GM19328 (cell line): ENCODE measurements around the gene NUDT8.
A peak's percentile ranks its signal among the peaks of the same experiment; 100 is the strongest.
"Not testable (repeated sequence)": the region's sequence is repeated elsewhere in the genome, so short reads cannot be mapped to it uniquely, and the experiment has no call there.

Experiments used
- ATAC-seq: cut with Tn5 transposase; IDR thresholded peaks from one replicate; pipeline ENCODE4 v1.9.1; 2021; ENCODE audit warnings: mild to moderate bottlenecking, moderate library complexity; ENCODE audit not compliant: unreplicated experiment

The NUDT8 gene

DNA sequence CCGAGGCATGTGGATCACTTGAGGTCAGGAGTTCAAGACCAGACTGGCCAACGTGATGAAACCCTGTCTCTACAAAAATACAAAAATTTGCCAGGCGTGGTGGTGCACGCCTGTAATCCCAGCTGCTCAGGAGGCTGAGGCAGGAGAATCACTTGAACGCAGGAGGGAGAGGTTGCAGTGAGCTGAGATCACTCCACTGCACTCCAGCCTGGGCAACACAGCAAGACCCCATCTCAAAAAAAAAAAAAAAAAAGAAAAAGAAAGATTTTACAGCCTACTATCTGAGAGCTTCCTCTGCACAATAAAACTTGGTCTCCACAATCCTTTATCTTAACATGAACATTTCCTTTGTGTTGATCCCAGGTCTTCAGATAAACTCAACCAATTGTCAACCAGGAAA is 31.0 kb upstream of the NUDT8 start:
- ATAC-seq, result not testable (repeated sequence)

DNA sequence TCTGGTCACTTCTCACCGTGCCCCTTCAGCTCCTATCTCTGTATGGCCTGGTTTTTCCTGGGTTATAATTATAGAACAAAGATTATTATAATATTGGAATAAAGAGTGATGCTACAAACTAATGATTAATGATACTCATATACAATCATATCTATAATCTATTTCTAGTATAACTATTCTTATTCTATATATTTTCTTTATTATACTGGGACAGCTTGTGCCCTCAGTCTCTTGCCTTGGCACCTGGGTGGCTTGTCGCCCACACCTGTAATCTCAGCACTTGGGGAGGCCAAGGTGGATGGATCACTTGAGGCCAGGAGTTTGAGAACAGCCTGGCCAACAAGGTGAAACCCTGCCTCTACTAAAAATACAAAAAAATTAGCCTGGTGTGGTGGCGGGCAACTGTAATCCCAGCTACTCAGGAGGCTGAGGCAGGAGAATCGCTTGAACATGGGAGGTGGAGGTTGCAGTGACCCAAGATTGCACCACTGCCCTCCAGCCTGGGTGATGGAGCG is 30.0 kb upstream of the NUDT8 start:
- not testable (repeated sequence) for ATAC-seq

DNA sequence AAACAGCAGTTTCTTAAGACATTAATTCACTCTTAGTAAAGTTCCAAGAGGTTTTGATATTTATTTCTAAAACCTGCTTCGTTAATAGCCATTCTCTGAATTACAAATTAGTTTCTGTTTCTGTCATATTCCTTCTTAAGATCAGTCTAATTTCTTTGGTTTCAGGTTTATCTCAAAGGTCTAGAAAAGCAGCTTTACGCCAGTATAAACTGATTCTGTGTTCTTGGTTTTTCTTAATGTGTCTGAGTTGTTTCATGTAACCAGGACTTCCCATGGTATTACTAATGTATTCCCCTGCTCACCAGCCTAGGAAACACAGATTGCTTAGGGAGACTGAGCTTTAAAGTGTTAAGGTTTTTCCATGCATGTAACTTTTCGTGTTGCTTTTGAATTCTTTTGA is 27.6 kb upstream of the NUDT8 start:
- no peak for ATAC-seq

DNA sequence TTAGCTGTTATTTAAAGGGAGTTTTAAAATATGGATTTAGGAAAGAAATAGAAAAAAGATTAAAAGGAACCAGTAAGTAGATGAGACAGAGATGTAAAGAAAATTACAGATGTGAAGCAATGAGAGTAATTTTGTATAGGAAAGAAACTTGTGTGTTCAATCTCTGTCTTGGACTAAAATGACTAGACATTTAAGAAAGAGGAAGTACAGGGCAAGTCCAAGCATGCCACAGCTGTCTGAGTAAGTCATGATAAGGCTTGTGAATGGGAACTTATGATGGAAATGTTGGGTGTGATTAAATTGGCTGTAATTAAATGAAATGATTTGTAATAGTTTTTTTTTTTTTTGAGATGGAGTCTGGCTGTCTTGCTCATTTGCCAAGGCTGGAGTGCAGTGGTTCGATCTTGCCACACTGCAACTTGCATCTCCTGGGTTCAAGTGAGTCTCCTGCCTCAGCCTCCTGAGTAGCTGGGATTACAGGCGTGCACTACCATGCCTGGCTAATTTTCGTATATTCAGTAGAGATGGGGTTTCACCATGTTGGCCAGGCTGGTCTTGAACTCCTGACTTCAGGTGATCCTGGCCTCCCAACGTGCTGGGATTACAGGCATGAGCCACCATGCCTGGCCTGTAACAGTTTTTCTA is 26.7 kb upstream of the NUDT8 start:
- no peak for ATAC-seq

DNA sequence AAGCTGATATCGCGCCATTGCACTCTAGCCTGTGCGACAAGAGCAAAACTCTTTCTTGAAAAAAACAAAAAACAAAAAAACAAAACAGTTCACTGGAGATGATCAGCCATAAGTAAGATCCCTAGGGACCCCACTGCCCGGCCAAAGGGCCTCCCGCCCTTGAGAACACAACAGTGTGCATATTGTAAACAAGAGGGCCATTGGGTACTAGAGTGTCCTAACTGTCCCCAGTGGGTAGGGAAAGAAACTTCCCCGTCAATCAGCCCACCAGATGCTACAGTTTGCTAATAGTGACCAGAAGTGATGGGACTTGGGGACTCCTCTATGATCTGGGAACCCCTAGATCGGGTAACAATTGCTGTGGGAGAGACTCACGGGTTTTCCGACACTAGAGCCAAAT is 24.5 kb upstream of the NUDT8 start:
- no peak for ATAC-seq

DNA sequence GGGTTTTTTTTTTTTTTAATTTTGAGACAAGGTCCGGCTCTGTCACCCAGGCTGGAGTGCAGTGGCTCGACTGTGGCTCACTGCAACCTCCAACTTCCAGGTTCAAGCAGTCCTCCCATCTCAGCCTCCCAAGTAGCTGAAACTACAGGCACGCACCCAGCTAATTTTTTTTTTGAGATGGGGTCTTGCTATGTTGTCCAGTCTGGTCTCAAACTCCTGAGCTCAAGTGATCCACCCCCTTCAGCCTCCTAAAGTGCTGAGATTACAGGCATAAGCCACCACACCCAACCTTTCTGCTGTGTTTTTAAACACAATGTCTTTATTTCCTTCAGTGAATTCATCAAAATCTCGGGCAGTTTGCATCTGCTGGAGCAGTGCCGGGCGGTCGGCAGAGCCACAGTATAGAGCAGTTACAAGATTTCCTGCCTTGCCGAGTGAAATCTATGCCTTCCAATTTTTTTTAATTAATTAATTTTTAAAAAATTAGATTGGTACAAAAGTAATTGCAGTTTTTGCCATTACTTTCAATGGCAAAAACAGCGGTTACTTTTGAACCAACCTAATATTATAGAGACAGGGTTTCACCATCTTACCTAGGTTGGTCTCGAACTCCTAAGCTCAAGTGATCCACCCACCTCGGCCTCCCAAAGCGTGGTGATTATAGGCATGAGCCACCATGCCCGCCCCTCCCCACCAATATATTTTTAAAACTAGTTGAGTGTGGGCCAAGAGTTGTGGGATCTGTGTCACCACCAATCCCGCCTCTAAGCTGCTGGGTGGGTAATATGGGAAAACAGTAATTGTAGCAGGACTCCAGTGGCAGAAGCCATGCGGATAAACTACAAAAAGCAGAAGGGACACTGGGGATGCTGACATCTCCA is 23.5 kb upstream of the NUDT8 start:
- ATAC-seq, result no peak

DNA sequence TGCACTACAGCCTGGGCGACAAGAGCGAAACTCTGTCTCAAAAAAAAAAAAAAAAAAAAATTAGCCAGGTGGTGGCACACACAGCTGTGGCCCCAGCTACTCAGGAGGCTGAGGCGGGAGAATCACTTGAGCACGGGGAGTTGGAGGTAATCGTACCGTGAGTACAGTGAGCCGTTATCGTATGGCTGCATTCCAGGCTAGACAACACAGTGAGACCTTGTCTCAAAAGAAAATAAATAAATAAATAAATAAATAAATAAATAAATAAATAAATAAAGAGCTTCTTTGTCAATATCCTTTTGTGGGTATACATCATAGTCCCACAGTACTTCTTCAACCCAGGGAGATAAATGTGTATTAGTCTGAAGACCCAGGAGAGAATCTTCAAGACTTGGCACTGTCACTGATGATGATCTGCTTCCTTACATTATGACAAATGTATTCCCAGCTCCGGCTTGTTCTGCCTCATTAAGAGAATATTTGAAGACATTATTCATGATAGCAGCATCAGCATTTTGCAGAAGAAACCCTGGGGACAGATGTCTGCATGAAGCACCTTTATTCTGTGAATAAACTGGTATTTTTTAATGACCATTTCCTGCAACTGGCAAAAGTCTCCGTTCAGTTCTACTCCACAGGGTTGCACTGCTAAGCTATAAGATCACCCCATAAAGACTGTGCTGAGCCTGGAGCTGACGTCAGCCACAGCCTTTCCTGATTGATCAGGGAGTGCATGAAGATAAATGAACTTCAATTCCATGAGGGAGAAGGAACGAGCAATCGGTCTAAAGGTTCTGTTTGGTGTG is 22.4 kb upstream of the NUDT8 start:
- no peak for ATAC-seq

DNA sequence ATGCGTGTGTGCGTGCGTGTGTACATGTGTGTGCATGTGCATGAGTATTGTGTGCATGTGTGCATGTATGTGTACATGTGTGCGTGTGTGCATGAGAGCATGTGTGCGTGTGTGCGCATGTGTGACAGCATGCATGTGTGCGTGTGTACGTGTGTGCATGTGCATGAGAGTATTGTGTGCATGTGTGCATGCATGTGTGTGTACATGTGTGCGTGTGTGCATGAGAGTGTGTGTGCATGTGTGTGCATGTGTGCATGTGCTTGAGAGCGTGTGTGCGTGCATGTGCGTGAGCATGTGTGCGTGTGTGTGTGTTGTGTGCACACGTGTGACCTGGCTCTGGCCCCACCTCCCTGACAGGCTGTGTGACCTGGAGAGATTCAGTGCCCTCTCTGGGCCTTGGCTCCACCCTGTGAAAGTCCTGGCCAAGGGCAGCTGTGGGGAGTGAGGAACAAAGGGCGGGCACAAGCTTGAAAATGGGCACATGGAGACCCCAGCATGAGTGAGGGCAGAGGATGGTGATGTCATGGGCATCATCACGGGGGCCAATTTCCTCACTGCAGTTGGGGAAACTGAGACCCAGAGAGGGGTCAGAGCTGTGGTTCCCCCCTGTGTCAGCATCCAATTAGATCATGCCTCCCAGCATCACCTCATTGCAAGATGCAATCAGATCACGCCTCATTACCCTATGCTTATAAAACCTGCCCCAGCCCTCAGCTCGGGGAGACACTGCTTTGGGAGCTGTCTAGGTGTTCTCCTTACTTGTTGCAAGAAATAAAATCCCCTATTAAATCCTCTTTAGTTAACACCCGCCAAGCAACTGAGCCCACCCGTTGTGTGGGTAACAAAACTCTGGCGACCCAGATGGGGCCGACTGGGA is 20.1 kb upstream of the NUDT8 start:
- ATAC-seq, result no peak

DNA sequence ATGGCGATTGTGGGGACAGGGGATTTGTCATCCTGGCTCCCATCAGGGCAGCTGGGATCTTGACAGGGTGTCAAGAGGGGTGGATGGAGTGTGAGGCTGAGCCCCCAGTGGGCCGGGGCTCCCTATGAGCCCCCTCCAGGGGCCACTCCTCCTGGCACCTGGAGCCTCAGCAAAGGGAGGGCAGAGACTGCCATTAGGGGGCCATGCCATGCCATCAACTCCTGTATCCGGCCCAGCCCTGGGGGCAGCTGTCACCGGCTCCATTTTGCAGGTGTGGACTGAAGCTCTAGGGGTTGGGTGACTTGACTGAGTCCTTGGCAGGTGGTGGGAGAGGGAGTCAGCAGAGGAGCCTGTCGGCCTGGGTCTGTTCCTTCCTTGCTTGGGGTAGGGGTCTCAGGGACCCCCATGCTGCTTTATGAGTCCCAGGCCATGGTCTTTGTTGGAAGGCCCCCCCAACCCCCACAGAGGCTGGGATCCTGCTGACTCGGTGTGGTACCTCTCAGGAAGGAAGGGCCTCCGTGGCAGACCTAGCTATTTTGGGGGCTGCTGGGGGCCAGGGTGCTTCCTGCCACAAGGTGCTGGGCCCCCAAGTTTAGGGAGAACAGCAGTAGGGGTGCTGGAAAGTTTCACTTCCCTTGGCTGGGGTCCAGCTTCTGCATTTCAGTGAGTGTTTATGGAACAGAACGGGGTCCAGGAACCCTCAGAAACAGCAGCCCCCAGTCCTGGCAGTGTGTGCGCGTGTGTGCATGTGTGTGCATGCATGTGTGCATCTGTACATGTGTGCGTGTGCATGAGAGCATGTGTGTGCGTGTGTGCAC is 19.3 kb upstream of the NUDT8 start:
- ATAC-seq, result no peak

DNA sequence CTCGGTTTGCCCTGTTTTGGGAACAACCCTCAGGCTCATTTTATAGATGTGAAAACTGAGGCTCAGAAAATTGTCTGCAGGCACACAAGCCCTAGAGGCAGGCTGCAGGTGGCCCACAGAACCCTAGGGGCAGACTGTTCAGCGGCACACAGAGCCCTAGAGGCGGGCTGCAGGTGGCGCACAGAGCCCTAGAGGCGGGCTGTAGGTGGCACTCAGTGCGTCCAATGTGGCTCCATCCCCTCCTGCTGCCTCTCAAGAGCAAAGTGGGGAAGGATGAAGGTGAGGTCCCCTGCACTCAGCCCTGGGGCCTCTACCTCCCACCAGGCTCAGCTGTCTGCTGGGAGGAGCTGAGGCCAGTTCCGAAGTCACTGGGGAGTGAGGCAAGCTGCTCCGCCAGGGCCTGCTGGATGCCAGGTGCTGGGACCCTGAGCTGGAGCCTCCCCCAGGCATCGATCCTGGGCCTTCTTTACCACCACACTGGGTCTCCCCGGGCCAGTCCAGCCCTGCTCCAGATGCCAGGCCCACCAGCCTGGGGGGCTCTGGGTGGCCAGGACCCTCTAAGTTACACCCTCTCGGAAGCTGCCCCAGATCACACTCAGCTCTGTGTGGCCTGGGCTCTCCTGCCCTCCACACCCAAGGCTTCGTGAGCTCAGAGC is 18.5 kb upstream of the NUDT8 start:
- peak; percentile 44 for ATAC-seq

DNA sequence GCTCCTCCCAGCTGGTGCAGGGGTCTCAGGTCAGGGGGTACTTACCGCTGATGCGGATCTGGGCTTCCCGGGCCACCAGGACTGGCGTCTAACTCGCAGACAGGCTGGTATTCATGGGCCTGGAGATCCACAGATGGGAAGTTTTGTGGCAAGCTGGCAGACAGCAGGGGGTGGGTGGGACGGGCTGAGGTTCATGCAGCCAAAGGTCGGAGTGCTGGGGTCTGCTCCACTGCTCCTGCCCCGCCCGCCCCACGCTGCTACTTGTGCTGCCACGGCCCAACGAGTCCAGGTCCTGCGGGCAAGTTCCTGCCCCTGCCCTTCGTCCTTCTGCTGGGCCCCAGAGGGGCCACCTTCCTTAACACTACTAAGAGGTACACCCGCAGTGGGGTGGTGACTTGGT is 17.7 kb upstream of the NUDT8 start:
- ATAC-seq, result no peak

DNA sequence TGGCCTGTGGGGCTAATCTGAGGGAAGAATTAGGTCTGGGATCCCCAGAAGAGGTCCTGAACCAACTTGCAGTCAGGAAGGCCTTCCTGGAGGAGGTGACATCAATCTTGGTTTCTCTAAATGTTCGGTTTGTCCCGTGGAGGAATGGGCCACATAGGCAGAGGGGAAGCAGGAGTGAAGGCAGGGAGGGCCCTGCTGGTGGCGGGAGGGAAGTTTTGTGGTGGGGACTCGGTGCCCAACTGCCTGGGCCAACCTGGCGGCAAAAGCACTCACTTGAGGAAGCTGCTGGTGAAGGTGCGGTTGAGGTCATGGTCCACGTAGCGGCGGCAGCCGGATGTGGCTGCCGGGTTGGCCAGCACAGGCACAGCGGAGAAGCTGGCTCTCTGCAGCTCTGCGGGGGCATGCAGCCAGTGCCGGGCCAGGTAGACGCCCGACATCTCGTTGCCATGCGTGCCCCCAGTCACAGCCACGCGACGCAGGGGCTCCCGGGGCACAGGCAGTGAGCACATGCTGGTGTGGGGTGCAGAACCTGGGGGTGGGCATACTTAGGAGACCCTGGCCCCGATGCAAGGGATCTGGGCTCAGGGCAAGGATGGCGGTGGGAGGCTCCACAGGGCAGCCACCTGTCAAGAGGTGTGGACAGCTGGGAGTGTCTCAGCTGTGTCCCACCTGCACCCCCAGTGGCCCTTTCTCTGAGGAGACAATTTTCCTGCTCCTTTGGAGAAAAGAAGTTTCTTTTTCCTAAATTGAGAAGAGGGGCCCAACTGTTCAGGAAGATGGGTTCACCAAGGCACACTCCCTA is 17.0 kb upstream of the NUDT8 start:
- ATAC-seq, result no peak

DNA sequence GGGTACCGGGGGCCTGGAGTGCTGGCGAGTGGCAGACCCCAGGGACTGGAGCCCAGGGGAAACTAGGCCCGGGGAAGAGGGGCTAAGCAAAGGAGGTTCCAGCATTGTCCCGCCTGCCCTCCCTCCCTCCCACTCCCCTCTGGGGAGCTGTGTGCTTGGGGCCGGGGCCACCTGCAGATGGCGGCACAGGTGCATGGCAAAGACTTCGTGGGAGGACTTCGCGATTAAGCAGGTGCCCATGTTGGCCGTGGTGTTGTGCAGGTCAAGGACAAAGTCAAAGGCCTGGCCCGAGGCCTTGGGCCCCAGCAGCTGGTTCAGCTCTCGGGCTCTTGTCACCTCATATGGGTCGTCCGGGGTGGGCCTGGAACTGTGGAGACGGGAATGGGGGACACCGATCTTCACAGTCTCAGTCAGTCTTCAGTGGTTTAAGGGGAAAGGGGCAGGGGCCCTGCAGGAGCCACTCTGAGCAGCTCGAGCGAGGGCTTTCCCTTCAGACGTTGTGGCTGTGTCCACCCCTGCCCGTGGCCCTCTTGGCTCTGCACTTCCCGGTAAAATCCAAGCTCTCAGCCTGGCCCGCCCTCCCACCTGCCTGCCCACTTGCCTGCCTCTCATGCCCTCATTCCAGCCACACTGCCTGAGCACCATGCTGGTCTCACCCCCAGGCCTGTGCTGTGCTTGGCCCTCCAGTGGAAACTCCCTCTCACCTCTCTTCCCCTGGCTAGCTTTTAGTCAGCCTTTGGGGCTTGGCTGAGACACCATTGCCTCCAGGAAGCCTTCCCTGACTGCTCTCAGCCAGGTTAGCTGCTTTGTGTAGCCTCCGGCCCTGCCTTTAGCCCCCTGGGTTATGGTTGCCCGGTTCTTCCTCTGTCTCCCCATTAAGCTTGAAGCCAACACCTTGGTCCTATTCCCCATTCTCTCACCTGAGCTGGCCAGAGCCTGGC is 16.1 kb upstream of the NUDT8 start:
- no peak for ATAC-seq

DNA sequence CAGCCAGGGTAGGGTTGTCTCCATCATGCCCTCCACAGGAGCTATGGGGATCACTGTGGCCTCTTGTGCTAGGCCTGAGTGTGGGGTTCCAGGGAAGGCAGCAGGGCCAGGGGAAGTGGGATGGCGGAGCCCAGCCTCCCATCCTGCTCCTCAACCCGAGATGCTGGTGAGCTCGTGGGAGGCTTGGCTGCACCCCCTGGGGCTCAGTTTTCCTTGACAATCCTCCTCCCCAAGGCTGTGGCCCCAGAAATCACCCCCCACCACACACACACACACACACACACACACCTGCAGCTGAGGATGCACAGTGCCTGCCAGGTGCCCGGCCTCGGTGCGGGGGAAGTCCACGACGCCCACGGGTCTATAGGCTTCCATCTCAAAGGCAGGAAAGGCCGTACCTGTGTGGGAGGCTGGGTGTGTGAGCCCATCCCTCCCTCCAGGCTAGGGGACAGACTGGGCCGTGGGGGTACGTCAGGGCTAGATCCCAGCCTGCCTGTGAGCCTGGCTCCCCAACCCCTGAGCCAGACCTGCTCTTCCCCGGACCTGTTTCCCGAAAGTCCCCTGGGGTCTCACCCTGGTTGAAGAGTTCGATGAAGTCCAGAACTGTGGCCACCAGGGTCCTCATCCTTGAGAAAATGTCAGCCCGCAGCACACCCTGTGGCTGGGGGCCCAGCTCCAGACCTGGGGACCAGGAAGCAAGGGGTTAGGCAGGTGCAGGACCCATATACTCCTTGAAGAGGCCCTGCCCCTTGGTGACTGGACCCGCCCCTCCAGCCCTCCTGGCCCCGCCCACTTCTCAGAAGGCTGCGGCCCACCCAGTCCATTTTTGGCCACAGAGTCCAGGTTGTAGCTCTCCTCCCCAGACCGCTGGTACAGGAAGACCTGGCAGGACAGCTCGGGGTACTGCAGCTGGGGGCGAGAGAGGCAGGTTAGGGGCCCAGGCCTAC is 15.0 kb upstream of the NUDT8 start:
- ATAC-seq, result no peak

DNA sequence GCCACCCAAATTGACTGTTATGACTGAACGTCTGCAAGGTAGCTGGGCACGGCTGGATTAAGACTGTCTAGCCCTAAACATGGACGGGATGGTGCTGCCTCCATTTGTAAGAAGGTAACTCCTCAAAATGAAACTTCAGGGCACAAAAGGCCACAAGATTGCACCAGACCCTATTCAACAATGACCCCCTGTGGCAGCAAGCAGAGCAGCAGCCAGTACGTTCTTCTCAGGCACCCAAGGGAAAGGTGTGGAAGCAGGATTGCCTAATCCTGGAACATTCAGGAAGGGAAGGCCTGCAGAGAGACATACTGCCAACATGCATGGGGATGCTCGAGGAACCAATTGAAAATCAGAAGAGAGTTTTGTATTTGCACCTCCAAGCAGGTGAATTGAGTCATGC is 14.3 kb upstream of the NUDT8 start:
- ATAC-seq, result no peak
